GM21423 (cell line): ENCODE results near the gene TEX2.
A peak's percentile ranks its signal among the peaks of the same experiment; 100 is the strongest.
"Not testable (repeated sequence)": the region's sequence is repeated elsewhere in the genome, so short reads cannot be mapped to it uniquely, and the experiment has no call there.

Experiments used
- ATAC-seq: cut with Tn5 transposase; IDR thresholded peaks from one replicate; pipeline ENCODE4 v1.9.1; 2021; ENCODE audit warnings: mild to moderate bottlenecking, moderate library complexity; ENCODE audit not compliant: unreplicated experiment

The TEX2 gene

DNA sequence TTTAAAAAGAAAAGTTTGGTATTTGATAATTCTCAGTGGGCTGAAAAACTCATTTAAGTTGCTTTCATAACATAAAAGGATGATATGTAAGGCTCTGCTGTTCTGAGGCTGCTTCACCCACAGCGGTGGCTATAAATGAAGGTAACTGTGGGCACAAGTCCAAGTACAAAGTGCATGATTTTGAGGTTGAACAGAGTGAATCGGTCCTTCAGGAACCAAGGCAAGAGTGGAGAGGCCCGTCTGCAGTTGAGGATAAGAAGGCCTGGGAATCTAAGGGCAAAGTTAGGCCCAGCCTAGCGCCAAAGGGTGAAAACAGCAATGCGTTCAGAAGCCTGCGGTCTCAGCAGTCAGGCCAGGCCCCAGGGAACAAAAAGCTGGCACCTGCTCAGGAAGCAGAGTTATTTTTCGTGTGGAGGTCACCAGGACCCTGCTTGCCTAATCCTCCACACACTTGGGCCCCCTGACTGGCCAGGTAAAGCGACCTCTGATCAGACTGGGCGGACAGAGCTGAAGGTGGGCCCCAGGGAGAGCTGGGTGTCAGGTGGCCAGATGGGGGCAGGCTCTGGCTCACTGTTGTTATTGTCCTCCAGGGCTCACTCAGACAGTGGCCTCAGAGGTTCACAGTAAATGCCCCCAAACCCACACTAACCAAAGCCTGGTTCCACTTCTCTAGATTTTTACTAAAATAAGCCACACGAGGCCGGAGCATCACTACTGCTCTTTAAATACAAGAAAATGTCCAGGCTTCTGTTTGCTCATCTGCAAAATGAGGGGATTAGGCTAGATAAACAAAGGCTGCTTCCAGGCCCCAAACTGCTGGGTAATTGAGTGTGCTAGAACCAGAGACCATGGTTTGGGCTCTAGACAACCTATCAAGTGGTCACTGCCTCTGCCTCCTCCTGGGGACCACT is 46.5 kb downstream of the TEX2 start:
- peak; percentile 75 for ATAC-seq

- ATAC-seq, result no peak
These were observed 47.1 kb downstream of the TEX2 start for GRCh38 chr17:64216000-64216337.

GRCh38 chr17:64214950-64215349 is 48.1 kb downstream of the TEX2 start:
- no peak for ATAC-seq

- no peak for ATAC-seq
These were observed 48.9 kb downstream of the TEX2 start for GRCh38 chr17:64213995-64214811.

DNA sequence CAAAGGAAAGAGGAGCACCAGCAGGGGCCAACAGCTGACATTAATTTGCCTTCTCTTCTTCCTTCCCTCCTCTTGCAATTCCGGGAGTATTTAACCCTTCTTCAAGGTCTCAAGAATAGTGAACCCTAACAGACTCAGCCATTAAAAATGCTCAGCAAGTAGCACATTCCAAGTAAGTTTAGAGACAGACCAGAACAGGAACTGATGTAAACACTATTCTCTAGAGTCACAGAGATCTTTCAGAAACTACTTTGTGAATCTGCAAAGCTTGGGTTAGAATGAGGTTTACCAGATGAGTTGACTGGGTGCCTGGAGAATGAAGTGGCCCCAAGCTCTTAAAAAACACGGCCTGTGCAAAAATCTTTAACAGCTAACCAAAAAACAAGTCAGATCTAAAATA is 50.9 kb downstream of the TEX2 start:
- ATAC-seq, result no peak

DNA sequence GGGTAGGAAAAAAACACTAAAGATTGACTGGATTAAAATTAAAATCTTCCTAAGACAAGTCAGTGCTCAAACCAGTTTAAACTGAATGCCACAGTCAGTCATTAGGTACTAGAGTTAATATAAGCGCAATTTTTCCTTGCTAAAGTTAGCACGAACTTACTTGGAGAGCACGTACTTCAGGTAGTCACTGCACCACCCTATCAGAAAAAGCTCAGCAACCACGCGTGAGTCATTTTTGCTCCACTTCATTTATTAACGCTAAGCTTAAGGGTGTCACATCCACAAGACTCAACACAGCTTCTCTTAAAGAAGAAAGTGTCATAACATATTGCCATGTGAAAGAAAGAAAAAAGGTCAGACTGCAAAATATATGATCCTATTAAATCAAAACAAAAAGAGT is 53.1 kb downstream of the TEX2 start:
- no peak for ATAC-seq

- no peak for ATAC-seq
These were observed 53.6 kb downstream of the TEX2 start for GRCh38 chr17:64209356-64209941.

- ATAC-seq, result not testable (repeated sequence)
These were observed 54.4 kb downstream of the TEX2 start for GRCh38 chr17:64208656-64209055.

DNA sequence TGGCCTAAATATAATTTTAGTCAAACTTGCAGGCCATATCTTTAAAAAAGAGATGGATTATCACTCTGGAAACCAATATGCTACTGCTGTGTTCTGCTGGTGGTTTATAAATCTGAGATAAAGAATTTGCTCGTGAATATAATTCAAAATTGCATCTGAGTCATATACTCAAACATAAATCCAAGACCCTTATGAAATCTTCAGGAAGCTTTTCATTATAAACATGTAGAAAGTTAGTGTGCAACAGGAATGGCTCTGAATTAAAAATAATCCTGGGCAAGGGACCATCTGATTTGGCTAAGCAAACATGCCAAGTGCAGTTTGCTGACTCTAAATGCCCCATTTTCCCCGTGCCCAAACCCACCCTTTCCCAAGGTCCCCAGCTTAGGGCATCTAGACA is 57.3 kb downstream of the TEX2 start:
- no peak for ATAC-seq

- ATAC-seq, result no peak
These were observed 59.4 kb downstream of the TEX2 start for GRCh38 chr17:64203630-64204029.

- ATAC-seq, result no peak
These were observed 60.2 kb downstream of the TEX2 start for GRCh38 chr17:64202683-64203344.

- ATAC-seq, result no peak
These were observed 62.7 kb downstream of the TEX2 start for GRCh38 chr17:64200080-64201032.

DNA sequence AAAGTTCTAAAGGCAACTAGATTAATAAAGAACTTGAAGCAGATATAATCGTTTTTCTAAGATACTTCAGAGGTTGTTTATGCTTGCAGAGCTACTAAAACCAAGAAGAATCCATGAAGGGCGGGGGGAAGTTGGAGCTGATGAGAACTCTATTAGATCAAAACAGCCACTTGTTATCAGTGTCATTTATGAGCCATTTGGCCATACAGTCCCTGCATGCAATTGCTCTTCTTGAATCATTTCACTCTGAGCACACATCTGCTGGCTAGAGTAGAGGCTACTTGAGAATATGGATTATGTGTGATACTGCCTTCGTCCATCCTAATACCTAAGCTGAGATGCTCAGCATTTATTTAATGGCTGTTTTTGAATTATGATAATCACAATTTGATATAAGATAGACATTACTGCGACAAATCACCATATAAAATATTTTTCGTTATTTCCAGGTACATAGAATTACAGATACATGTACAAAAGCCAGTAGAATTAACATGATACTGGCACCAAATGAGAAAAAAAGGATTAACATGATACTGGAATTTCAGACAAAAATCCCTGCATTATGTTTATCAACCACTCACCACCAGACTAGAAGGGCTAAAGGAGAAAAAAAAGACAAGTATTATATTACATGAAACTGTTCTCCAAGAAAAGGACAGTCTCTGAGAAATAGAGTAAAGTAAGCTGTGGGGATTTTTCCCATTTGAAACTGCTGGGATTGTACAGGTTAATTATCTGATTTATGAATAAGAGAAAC is 64.5 kb downstream of the TEX2 start:
- ATAC-seq, result no peak

DNA sequence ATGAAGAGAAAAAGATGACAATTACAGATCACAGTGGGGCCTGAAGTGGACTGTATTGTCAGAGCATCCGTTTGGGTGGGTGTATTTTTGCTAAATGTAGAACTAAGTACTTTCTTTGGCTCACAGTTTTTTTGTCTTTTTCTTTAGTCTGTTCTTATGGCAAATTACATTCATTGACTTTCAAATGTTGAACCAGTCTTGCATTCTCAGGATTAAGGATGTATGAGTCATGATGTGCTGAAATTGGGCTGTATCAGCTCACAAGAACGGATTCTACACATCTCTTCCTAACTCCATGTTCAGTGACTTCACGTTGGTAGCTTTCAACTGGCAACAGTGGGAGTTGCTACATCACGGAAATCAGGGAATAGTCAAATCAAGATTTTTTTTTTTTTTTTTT is 66.5 kb downstream of the TEX2 start:
- no peak for ATAC-seq

- no peak for ATAC-seq
These were observed 69.5 kb downstream of the TEX2 start for GRCh38 chr17:64193561-64193960.

DNA sequence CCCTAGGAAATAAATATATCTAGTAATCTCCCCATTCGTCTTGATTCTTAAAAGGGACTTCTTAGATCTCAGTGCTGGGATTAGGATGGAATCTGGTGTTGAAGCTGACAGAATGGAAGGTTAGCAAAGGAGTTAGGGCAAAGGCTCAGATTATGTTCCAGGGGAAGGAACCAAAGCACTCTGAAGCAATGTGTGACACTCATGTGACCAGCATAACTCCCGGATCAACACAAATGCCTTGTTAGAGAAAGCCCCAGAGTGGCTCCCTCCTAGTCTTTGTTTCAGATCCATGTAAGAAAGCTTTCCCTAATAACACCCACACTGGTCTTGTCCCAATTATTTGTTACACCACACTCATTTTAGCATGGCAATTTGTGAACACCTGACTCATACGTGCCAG is 70.5 kb downstream of the TEX2 start:
- ATAC-seq, result no peak

- no peak for ATAC-seq
These were observed 72.6 kb downstream of the TEX2 start for GRCh38 chr17:64190472-64190871.

- no peak for ATAC-seq
These were observed 75.0 kb downstream of the TEX2 start for GRCh38 chr17:64188088-64188487.
